ENCODE results near the gene PRKAR1A. TPM values are rescaled to one million over a fixed set of nuclear protein-coding genes. Genes with fewer than 3 reads are reported as not detected.

Gene PRKAR1A
- total RNA-seq, 2 experiments from 2014 or later: 200 to 203 TPM

DNA sequence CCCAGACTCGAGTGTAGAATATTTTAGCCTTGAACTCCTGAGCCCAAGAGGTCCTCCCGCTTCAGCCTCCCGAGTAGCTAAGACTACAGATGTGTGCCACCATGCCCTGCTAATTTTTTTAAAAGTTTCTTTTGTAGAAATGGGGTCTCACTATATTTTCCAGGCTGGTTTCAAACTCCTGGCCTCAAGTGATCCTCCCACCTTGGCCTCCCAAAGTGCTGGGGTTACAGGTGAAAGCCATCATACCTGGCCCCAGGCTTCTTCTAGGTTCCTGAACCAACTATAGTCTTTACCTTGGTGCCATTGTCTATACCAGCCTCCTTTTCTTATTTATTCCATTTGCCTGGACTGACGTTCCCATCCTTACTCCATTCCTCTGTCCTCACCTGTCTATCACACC lies 17.1 kb upstream of the PRKAR1A start:
- ChIA-PET CTCF (interaction anchor here (1.4 kb wide), 1 partner anchor 25 kb away, joined by 3 read pairs; no protein-coding TSS in a partner anchor), POLR2A (no interaction called here)
- Mint-ChIP-seq H3K27me3 (peaks cover 2% of the 10 kb centered on the region), H3K27ac (no peak overlapping the region), H3K36me3 (ENCODE audit: low read depth) (peaks cover 5% of the 10 kb centered on the region), H3K4me3 (no peak overlapping the region), H3K4me1 (peaks cover 29% of the 10 kb centered on the region), H3K9me3 (peaks cover 9% of the 10 kb centered on the region)
- no peak for DNase-seq

DNA sequence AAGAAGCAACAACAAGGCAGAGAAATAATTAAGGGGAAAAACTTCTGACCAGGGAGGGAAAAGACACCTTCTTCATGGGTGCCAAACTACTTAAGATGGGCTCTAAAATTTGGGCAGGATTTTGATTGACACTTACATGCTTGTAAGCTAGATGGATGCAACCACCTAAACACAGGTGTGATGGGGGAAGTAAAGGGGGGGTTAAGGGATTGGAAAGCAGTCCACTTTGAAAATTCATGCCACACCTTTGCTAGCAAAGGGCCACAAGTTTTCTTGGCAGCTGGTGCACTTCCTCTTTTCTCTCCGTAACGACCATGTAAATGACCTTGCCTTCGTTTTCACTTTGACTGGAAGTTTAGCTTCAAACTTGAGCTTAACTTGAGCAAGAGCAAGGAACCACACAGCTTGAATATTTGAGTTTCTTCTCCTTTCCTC lies 14.3 kb upstream of the PRKAR1A start:
- no peak for DNase-seq
- H3K4me3 Mint-ChIP-seq: no peak overlapping the region

DNA sequence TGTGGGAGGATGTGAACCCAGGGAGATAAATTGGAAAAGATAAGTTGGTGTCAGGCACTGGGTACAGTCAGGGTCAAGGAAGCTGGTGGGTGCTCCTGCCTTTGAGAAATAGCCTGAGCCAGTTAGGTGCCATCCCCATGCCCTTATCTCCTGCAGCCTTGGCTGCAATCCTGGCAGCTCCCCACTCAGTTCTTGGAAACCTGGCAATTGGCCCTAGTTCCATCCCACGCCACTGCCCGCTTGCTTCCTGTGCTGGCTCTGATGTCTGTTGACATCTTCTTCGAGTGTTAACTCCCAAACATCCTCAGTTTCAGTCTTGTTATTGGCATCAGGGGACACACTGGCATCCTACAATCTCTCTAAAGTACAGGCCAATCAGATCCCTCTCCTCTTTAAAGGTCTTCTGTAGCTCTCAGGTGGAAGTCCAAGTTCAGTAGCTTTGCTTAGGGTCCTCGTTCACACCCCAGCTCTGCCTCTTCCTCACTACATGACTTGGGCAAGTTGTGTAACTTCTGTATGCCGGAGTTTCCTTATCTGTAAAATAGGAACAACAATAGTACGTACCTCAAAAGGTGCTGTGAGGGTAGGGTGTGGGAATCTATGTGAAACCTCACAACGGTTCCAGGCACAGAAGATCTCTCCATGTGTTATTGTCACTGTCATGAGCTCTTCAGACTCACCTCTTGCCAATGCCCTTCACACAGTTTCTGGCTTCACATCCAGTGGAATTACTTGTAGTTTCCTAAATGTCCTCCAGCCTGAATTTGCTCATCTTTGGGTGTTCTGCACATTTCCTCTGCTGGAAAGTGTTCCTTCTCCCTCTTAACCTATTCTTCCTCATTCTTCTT lies 13.5 kb upstream of the PRKAR1A start:
- POLR2A ChIA-PET: no interaction called here
- Mint-ChIP-seq H3K27me3 (peaks cover 6% of the 10 kb centered on the region), H3K27ac (peak overlapping the region; percentile 73), H3K4me3 (no peak overlapping the region), H3K9me3 (peaks cover 9% of the 10 kb centered on the region), H3K4me1 (peaks cover 32% of the 10 kb centered on the region), H3K36me3 (ENCODE audit: low read depth) (peaks cover 6% of the 10 kb centered on the region)
- CTCF ChIA-PET: interaction anchor here (0.7 to 2.7 kb wide), 10 partner anchors 10 to 936 kb away, joined by 3 to 16 read pairs (median 5); partner anchors contain the start of gene PRKAR1A
- DNase-seq: no peak

More for the DNA sequence above, 14.3 kb upstream of the PRKAR1A start:
- Mint-ChIP-seq H3K9me3 (peaks cover 9% of the 10 kb centered on the region), H3K4me1 (peaks cover 32% of the 10 kb centered on the region), H3K36me3 (ENCODE audit: low read depth) (peaks cover 6% of the 10 kb centered on the region), H3K27ac (peak overlapping the region; percentile 72), H3K27me3 (peaks cover 6% of the 10 kb centered on the region)
- ChIA-PET POLR2A (no interaction called here), CTCF (interaction anchor here (0.6 to 2.7 kb wide), 9 partner anchors 10 to 265 kb away, joined by 3 to 16 read pairs (median 5); partner anchors contain the start of gene PRKAR1A)

DNA sequence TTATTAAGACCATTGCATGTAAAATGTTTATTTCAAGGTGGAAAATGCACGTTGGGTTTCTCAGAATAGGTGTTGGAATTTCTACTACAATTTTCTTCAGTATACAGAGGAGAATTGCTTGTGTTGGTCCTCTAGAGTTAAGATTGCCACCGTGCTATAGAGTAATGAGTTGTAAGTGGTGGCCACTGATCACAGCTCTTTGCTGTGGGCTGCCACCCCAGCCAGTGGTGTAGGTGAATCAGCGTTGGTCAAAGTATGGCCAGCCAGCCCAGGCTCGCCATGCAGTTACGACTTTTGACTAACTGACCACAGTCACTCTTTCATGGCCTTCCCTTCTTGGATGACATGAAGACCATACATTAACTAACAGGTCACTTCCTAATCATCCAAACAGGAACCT lies 12.6 kb upstream of the PRKAR1A start:
- ChIA-PET POLR2A (no interaction called here), CTCF (interaction anchor here (1.6 to 2.7 kb wide), 2 partner anchors 11 to 13 kb away, joined by 5 to 16 read pairs; partner anchors contain the start of gene PRKAR1A)
- Mint-ChIP-seq H3K4me3 (no peak overlapping the region), H3K4me1 (peaks cover 32% of the 10 kb centered on the region), H3K27me3 (peaks cover 5% of the 10 kb centered on the region), H3K27ac (no peak overlapping the region), H3K36me3 (ENCODE audit: low read depth) (peaks cover 6% of the 10 kb centered on the region), H3K9me3 (peaks cover 10% of the 10 kb centered on the region)
- no peak for DNase-seq

DNA sequence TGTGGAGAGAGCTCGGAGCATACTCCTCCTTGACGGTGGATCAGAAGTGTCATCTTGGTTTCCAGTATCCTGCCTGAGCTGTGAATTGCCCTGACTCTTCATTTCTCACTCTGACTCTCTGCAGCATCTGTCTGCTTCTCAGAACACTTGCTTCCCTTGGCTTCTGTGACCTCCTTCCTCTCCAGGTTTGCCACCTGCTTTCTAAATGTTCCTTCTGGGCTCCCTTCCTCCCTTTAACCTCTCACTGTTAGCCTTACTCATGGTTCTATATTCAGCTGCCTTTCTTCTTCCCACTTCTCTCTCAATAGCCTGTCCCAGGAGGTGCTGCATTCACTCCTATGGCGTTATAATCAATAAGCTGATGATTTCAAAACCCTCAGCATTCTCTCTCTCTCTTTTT lies 11.2 kb upstream of the PRKAR1A start:
- peaks cover 3% of the 10 kb centered on the region for H3K27me3 Mint-ChIP-seq
- ChIA-PET CTCF (interaction anchor here (0.6 to 0.9 kb wide), 3 partner anchors 9 to 35 kb away, joined by 3 read pairs; no protein-coding TSS in a partner anchor), POLR2A (no interaction called here)
- H3K4me3 Mint-ChIP-seq: no peak overlapping the region
- peaks cover 6% of the 10 kb centered on the region for H3K36me3 Mint-ChIP-seq (ENCODE audit: low read depth)
- peaks cover 9% of the 10 kb centered on the region for H3K9me3 Mint-ChIP-seq
- no peak overlapping the region for H3K27ac Mint-ChIP-seq
- peaks cover 30% of the 10 kb centered on the region for H3K4me1 Mint-ChIP-seq
- DNase-seq: no peak

DNA sequence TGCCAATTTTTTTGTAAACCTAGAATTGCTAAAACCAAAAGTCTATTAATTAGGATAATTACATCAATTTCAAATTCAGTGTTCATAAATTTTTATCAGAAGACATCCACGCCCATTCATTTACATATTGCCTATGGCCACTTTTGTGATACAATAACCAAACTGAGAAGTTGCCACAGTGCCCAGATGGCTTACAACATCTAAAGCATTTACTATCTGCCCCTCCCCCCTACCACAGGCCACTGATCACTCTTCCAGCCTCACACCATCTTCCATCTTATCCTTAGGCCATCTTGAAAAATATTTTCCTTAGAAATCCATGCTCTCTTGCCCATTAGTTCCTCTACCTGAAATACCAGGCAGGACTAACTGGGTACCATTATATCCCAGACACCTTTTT lies 6.3 kb upstream of the PRKAR1A start:
- peaks cover 1% of the 10 kb centered on the region for H3K36me3 Mint-ChIP-seq (ENCODE audit: low read depth)

DNA sequence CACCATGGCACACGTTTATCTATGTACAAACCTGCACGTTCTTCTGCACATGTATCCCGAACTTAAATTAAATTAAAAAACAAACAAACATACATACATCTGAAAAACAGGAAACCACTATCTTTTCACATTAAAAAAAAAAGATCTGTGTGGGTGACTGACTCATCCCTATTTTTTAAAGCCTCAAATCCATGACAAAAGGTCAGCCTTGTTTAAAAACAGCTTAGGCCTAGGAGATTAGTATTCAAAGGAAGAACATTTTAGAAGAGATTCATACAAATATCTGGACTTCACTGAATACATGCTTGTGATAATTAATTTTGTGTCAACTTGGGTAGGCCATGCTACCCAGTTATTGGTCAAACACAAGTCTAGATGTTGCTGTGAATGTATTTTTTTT lies 4.7 kb upstream of the PRKAR1A start:
- peaks cover 37% of the 10 kb centered on the region for H3K4me1 Mint-ChIP-seq
- H3K36me3 Mint-ChIP-seq (ENCODE audit: low read depth): no peaks in the 10 kb centered on the region
- ChIA-PET POLR2A (no interaction called here), CTCF (interaction anchor here (0.7 to 1.0 kb wide), 2 partner anchors 19 to 37 kb away, joined by 3 to 5 read pairs; no protein-coding TSS in a partner anchor)
- H3K9me3 Mint-ChIP-seq: peaks cover 2% of the 10 kb centered on the region
- H3K27me3 Mint-ChIP-seq: no peaks in the 10 kb centered on the region
- H3K27ac Mint-ChIP-seq: no peak overlapping the region
- H3K4me3 Mint-ChIP-seq: no peak overlapping the region
- no peak for DNase-seq

More for the DNA sequence above, 6.3 kb upstream of the PRKAR1A start:
- ChIA-PET POLR2A (no interaction called here), CTCF (no interaction called here)
- no peak overlapping the region for H3K27ac Mint-ChIP-seq
- H3K4me1 Mint-ChIP-seq: peaks cover 33% of the 10 kb centered on the region
- no peak overlapping the region for H3K4me3 Mint-ChIP-seq
- DNase-seq: no peak
- H3K9me3 Mint-ChIP-seq: peaks cover 2% of the 10 kb centered on the region
- H3K27me3 Mint-ChIP-seq: peaks cover 3% of the 10 kb centered on the region

DNA sequence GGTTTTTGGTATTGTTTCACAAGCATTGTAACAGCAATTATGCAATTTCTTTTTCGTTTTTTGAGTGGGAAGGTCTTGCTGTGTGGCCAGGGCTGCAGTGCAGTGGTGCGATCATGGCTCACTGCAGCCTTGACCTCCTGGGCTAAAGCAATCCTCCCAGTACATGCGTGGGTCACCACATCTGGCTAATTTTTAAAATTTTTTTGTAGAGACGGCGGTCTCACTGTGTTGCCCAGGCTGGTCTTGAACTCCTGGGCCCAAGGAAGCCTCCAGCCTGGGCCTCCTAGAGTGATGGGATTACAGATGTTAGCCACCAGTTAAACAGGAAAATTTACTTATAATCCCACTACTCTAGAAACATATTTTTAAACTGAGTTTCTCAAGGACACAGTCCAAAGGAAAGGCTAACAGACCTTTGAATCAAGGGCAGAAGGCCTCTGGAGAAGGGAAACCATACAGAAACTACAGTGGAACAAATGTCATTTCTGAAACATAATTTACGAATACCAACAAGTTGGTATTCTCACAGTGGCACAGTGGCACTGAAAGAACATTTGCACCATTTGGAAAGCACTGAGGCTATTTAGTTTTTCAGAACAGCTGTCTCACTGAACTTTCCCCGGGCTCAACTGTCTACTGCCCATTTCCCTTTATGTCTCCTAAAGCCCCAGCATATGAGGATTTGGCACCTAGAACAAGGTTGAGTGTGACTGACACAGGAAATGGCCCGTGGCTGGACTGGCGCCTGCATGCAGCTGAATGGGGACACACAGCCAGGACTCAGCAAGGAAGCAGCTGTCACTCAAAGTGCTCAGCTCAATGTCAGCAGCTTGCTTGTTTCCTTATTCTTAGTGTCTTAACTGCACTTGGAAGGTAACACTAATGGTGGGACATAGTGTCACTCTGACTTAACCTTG lies 2.8 kb upstream of the PRKAR1A start:
- Mint-ChIP-seq H3K4me1 (peaks cover 48% of the 10 kb centered on the region), H3K36me3 (ENCODE audit: low read depth) (peaks cover 5% of the 10 kb centered on the region), H3K9me3 (peaks cover under 1% of the 10 kb centered on the region), H3K27me3 (no peaks in the 10 kb centered on the region), H3K27ac (no peak overlapping the region), H3K4me3 (no peak overlapping the region)
- DNase-seq: no peak
- CTCF ChIA-PET: interaction anchor here (0.9 to 3.3 kb wide), 3 partner anchors 8 to 309 kb away, joined by 3 to 16 read pairs (median 3); no protein-coding TSS in a partner anchor
- POLR2A ChIA-PET: no interaction called here

DNA sequence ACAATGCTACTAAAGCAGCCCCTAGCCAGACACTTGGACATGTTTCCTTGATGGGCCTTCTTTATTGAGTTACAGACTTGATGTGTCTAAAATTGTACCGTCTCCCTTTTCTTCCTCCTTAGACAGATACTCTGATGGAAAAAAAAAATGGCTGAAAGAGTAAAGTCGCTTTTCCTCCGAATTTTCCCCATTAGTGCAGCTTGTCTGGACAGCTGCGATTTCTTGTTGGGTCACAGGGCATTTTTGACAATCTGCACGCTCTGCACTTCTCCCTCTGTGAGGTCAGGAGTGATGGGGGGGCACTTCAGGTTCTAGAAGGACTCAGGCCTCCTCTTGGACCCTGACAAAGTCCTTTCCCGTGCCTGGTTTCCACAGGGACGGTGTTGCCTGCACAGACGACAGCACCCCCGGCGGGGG lies 968 bp upstream of the PRKAR1A start:
- H3K36me3 Mint-ChIP-seq (ENCODE audit: low read depth): peaks cover 19% of the 10 kb centered on the region
- H3K4me1 Mint-ChIP-seq: peaks cover 61% of the 10 kb centered on the region
- DNase-seq: no peak
- ChIA-PET POLR2A (interaction anchor here (0.6 kb wide), 1 partner anchor 46 kb away, joined by 5 read pairs; no protein-coding TSS in a partner anchor), CTCF (interaction anchor here (0.6 to 3.3 kb wide), 3 partner anchors 10 to 251 kb away, joined by 3 to 16 read pairs (median 6); no protein-coding TSS in a partner anchor)
- peak overlapping the region; percentile 76 for H3K27ac Mint-ChIP-seq
- H3K9me3 Mint-ChIP-seq: no peaks in the 10 kb centered on the region
- H3K27me3 Mint-ChIP-seq: no peaks in the 10 kb centered on the region
- H3K4me3 Mint-ChIP-seq: peak overlapping the region; percentile 73

DNA sequence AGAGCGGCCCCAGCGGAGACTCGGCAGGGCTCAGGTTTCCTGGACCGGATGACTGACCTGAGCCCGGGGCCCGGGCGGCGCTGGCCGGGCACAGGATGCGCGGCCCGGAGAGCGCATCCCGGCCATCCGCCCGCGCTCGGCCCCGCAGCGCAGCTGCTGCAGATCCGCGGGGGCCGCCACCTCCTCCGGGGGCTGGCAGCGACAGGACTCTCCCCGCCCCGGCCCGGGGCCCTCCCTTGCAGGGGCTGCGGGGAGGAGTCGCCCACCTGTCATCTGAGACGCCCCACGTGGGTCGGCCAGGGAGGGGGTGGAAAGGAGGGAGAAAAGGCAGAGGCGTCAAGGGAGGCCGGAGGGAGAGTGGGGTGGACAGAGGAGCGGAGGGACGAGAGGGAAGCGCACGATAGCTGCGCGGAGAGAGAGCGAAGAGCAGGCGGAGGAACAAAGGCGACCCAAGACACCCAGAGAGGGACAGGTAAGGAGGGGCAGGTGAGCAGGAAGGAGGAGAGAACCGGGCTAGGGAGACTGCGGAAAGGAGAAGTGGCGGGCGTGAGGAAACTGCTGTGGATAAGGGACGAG lies 471 bp upstream of the PRKAR1A start:
- ChIA-PET POLR2A (interaction anchor here (0.6 kb wide), 1 partner anchor 915 kb away, joined by 4 read pairs; no protein-coding TSS in a partner anchor), CTCF (interaction anchor here (0.6 to 3.3 kb wide), 9 partner anchors 8 to 407 kb away, joined by 3 to 16 read pairs (median 3); no protein-coding TSS in a partner anchor)
- H3K36me3 Mint-ChIP-seq (ENCODE audit: low read depth): peaks cover 21% of the 10 kb centered on the region
- DNase-seq: peak; percentile 74
- H3K4me1 Mint-ChIP-seq: peaks cover 61% of the 10 kb centered on the region
- H3K4me3 Mint-ChIP-seq: peak overlapping the region; percentile 92
- H3K27me3 Mint-ChIP-seq: no peaks in the 10 kb centered on the region
- H3K27ac Mint-ChIP-seq: peak overlapping the region; percentile 96
- no peaks in the 10 kb centered on the region for H3K9me3 Mint-ChIP-seq

DNA sequence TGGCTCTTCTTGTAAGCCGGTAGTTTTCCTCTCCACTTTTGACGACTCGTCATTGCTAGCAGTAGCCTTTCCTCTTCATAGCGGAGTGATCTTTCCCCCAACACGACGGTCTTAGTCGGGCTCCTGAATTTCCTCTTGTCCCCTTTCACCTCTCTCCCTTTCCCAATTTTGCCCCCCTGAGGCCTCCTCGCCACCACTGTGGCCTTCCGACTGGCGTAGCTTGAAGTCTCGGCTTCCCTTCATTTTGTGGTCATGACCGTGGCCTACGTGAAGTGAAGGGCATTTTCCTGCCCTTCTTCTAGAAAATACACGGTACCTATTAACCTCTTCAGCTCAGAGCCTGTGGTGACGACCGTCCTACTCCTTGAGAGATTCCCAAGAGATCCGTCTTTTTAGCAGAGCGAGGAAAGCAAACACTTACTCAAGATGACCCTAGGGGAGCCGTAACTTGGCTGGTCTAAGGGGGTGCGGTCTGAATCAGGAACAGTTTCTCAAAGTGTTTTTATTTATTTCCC lies 787 bp downstream of the PRKAR1A start:
- H3K4me3 Mint-ChIP-seq: peak overlapping the region; percentile 92
- H3K27me3 Mint-ChIP-seq: no peaks in the 10 kb centered on the region
- H3K36me3 Mint-ChIP-seq (ENCODE audit: low read depth): peaks cover 34% of the 10 kb centered on the region
- DNase-seq: no peak
- ChIA-PET CTCF (interaction anchor here (1.1 to 1.7 kb wide), 3 partner anchors 13 to 43 kb away, joined by 3 to 13 read pairs (median 5); no protein-coding TSS in a partner anchor), POLR2A (no interaction called here)
- H3K4me1 Mint-ChIP-seq: peaks cover 51% of the 10 kb centered on the region
- peaks cover 2% of the 10 kb centered on the region for H3K9me3 Mint-ChIP-seq
- H3K27ac Mint-ChIP-seq: peak overlapping the region; percentile 96

DNA sequence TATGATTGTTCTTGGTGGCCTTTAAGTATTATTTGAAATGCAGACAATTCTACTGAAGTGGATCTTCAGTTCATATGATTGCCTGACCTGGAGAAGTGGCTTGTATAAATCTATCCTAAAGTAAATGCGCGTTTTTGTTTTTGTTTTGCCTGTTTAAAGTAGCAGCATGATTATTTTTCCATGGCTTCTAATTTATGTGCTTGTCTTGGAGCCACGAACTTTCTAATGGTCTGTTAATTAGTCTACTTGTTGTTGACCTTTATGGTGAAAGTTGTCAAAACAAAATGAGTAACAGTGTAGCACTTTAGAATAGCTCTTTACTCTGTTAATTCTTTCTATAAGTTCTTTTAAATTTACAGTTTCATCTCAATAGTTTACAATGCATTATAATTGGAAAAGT lies 1.7 kb downstream of the PRKAR1A start:
- no peaks in the 10 kb centered on the region for H3K27me3 Mint-ChIP-seq
- DNase-seq: no peak
- H3K4me1 Mint-ChIP-seq: peaks cover 51% of the 10 kb centered on the region
- CTCF ChIA-PET: interaction anchor here (1.5 kb wide), 1 partner anchor 9 kb away, joined by 3 read pairs; no protein-coding TSS in a partner anchor
- H3K9me3 Mint-ChIP-seq: peaks cover 2% of the 10 kb centered on the region
- H3K27ac Mint-ChIP-seq: peak overlapping the region; percentile 96
- H3K36me3 Mint-ChIP-seq (ENCODE audit: low read depth): peaks cover 41% of the 10 kb centered on the region
- POLR2A ChIA-PET: no interaction called here
- peak overlapping the region; percentile 92 for H3K4me3 Mint-ChIP-seq
